ENCODE data around the gene DGKI.

- TF ChIP-seq POLR2A (IDR thresholded peaks at IDR 0.05) (no peak), CTCF (IDR thresholded peaks at IDR 0.05 in 8 of 11, conservative IDR thresholded peaks at IDR 0.05 in 3 of 11) (no peak), POLR2AphosphoS5 (IDR thresholded peaks at IDR 0.05) (no peak)
These were observed 5.3 kb upstream of the DGKI start for GRCh38 chr7:137852108-137852507.

All from spleen (tissue), 7 donors.